ENCODE results near the gene SLC11A1.

Gene SLC11A1

GRCh38 chr2:218404351-218405085, 22.4 kb downstream of the SLC11A1 start:
- DNase-seq, result no peak

DNA sequence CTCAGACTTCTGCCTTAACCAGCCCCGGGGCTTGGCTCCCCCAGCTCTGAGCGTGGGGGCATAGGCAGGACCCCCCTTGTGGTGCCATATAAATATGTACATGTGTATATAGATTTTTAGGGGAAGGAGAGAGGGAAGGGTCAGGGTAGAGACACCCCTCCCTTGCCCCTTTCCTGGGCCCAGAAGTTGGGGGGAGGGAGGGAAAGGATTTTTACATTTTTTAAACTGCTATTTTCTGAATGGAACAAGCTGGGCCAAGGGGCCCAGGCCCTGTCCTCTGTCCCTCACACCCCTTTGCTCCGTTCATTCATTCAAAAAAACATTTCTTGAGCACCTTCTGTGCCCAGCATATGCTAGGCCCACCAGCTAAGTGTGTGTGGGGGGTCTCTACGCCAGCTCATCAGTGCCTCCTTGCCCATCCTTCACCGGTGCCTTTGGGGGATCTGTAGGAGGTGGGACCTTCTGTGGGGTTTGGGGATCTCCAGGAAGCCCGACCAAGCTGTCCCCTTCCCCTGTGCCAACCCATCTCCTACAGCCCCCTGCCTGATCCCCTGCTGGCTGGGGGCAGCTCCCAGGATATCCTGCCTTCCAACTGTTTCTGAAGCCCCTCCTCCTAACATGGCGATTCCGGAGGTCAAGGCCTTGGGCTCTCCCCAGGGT, 23.1 kb downstream of the SLC11A1 start:
- DNase-seq, result no peak

DNA sequence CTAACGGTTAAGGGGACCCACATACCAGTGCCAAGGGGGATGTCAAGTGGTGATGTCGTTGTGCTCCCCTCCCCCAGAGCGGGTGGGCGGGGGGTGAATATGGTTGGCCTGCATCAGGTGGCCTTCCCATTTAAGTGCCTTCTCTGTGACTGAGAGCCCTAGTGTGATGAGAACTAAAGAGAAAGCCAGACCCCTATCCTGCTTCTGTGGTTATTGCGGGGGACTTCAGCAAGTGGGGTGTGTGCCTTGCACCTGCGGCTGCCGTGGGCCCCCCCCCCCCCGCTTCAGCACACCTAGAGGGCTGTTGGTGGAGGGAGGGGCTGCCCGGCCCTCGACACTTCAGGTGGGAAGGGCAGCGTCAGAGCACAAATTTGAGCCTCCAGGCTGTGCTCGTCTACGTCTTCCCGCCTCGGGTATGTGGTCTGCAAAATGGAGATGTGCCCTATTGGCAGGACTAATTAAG, 23.7 kb downstream of the SLC11A1 start:
- peak in 1 of 51 donors; percentile 45 for DNase-seq

GRCh38 chr2:218406209-218406948, 24.3 kb downstream of the SLC11A1 start:
- peak; percentile 55 to 99 (median 94) for DNase-seq

DNA sequence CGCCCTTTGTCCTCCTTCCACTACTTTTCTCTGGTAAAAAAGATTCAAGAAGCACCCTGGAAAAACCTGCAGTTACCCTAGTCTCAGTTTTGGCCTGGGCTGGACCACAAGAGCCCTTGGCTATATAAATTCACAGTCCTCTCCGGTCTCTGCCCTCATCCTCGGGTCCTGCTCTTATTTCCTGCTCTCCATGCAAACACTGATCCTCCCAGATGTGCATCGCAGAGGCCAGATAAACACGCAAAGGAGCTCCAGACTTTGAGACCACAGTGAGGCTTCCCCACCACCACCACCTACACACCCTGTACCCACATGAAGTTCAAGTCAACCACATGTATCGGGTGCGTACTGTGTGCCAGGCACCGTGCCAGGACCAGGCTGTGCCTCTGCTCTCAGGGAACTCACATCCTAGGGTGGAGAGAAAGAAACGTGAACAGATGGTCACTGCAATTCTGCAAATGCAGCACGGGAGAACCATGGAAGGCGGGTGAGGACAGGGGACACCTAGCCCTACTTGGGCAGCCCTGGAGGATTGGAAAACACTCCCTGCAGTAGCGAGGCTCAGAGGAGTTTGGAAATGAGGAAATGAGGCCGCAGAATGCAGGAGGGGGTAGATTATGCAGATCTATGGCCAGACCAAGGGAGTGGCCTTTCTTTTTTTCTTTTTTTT, 25.0 kb downstream of the SLC11A1 start:
- DNase-seq, result peak in 29 of 51 donors; percentile 16 to 86 (median 45)

DNA sequence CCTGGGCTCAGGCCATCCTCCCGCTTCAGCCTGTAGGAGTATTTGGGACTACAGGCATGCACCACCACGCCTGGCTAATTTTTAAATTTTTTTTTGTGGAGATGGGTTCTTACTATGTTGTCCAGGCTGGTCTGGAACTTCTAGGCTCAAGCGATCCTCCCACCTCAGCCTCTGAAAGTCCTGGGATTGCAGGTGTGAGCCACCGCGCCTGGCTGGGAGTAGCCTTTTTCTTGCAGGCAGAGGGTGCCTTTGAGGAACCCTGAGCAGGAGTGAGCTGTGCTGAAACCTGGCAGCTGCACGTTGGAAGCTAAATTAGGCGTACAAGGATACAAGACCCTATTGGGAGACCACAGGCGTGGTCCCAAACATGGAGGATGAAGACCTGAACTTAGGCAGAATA, 25.6 kb downstream of the SLC11A1 start:
- DNase-seq, result no peak

DNA sequence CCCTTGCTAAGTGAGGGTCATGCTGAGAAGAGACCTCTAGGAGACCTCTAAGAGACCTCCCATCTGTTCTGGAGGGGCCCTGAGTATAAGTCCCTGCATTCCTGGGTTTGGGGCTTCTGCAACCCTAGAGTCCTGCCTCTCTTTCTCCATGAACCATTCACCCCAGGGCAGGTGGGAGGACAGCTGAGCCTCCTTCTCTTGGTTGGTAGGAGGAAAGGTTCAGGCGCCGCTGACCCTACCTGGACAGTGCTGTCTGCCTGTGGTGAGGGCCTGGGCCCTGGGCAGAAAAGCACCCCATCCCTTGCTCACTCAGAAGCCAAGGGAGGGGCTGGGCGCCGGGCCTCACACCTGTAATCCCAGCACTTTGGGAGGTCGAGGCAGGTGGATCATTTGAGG, 36.2 kb downstream of the SLC11A1 start:
- DNase-seq, result no peak

DNA sequence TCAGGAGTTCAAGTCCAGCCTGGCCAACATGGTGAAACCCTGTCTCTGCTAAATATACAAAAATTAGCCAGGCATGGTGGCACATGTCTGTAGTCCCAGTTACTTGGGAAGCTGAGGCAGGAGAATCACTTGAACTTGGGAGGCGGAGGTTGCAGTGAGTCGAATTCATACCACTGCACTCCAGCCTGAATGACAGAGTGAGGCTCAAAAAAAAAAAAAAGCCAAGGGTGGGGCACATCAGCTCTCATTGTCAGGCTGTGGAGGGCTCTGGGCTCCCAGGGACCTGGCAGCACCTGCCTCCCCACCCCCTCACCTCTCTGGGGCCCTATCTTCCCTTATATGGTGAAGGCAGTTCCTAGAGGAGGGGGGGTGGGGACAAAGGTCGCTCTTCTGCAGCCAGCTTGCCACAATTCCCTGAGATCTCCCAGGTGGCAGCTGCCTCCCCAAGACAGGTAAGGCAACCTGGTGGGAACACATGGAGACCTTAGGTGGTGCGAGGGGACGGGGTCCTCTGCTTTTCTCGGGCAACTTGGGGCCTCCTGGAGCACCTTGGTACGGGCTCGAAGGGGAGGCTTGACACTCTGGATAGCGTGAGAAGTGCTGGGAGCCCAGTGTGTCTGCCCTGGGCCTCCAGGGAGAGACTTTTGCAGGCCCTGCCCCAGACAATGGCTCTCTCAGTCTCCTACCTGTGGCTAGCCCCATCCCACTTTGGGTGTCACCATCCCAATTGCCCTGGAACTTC, 36.8 kb downstream of the SLC11A1 start, which contains the start of gene VIL1:
TSS of gene VIL1 (plus strand) at position 407 of the 742 bp plus-strand sequence. CDS start 4,656 bp downstream, outside the sequence.
- DNase-seq, result no peak

DNA sequence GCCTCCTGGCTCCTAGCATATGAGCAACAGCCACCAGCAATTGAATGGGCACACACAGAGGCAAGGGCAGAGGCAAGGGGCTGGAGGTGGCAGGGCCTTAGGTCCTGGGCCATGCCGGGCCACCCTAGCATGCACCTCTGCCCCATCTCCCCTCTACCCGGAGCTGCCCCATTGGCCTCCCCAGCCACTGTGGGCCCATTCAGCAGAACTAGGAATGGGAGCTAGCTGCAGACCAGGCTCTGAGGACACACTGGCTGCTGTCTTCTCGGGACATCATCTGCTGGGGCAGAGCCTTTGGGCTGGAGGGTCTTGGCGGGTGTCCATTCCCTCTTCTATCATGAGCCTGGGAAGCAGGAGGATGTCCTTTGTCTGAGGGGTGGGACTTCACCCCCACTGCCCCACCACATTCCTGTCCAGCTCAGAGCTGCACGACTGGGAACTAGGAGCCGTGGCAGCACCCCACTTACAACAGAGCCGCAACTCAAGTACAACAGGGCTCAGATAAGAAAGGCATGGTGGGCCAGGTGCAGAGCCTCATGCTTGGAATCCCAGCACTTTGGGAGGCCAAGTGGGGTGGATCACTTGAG, 37.6 kb downstream of the SLC11A1 start:
- no peak for DNase-seq

- DNase-seq, result no peak
Observed at GRCh38 chr2:218421027-218421426, 39.0 kb downstream of the SLC11A1 start.

DNA sequence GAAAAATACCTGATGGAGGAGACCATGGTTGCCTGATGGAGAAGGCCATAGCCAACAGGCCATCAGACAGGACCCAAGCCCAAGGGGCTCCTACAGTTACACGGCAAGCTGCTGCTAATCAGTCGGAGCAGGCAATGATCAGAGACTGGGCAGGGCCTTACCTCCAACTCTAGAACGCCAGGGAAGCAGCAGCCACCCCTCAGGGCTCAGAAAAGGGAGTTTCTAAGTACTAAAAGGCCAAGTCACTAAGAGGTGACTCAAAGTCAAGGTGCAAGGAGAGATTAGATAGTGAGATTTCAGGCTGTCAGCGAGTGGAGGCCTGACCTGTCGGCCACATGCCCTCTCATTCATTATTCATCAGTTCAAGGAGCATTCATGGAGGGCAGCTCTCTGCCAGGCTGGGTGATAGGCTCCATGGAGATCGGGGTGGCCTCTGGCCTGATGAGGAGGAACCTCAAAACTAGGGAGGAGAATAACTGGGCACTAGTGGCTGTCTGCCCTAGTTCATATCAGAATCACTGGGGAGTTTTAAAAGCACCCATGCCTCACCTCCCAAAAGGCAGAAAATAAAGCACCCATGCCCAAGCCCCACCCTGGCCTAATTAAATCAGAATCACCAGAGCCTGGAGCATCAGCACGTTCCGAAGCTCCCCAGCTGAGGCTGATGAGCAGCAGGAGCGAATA, 40.5 kb downstream of the SLC11A1 start:
- no peak for DNase-seq

- DNase-seq, result no peak
Observed at GRCh38 chr2:218423584-218423983, 41.5 kb downstream of the SLC11A1 start.

DNA sequence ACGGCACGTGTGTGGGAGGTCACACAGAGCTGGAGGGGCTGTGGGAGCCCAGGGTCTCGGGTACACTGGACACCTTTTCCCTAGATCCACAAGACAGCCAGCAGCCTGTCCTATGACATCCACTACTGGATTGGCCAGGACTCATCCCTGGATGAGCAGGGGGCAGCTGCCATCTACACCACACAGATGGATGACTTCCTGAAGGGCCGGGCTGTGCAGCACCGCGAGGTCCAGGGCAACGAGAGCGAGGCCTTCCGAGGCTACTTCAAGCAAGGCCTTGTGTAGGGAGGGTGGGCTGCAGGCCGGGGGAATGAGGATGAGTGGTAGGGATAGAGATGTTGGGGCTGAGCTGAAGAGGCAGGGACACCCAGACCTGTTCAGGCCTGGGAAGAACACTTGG, 43.5 kb downstream of the SLC11A1 start:
- DNase-seq, result no peak

GRCh38 chr2:218427741-218428140, 45.7 kb downstream of the SLC11A1 start:
- DNase-seq, result no peak

GRCh38 chr2:218428846-218429558, 46.9 kb downstream of the SLC11A1 start:
- no peak for DNase-seq

DNA sequence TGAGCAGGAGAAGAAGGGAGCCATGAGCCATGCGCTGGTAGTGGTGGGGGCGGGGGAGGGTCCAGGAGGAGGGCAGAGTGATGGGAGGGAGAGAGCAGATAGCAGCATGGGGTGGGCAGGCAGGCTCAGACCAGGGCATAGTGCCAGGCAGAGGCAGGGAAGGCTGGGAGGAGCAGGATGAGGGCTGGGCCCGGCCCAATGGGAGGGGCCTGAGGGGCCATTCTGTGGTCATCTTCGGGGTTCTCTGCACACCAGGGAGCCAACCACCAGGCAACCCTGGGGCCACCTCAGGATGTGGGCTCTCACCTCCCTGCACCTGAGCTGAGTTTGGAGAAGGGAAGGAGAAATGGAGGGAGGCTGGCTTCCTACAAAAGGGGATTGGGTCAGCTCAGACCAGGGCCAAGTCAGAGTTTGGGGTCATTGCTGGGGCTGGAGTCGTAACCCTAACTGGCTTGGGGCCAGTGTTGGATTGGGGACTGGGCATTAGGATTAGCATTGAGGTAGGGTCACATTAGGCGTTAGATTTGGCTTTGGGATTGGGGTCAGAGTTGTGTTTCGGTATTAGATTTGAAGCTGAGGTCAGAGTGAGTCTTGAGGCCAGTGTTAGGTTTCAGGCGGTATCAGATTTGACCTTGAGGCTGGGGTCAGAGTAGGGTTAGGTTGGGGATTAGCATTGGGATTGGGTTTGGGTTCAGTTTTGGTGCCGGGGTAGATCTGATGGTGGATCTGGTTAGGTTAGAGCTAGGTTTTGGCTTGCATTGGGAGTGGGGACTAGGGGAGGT, 48.0 kb downstream of the SLC11A1 start:
- DNase-seq, result no peak

DNA sequence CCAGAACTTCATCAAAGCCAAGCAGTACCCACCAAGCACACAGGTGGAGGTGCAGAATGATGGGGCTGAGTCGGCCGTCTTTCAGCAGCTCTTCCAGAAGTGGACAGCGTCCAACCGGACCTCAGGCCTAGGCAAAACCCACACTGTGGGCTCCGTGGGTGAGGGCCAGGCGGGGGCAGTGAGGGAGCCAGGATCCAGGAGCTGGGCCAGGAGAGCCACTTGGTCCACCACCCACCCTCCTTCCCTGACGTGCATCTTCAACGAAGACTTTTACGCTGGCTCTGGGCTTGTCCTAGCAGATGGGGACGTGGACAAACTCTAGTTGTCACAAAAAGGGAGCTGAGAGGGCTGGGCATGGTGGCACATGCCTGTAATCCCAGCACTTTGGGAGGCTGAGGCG, 48.6 kb downstream of the SLC11A1 start:
- no peak for DNase-seq

- no peak for DNase-seq
Observed at GRCh38 chr2:218431878-218432277, 49.8 kb downstream of the SLC11A1 start.
